ENCODE data around the gene EML3. TPM values are rescaled to one million over a fixed set of nuclear protein-coding genes. Genes with fewer than 3 reads are reported as not detected.

The EML3 gene
- polyA plus RNA-seq, 2 of the 4 experiments (the other 2 are of a cell fraction) = 15.2 to 27.2 TPM

DNA sequence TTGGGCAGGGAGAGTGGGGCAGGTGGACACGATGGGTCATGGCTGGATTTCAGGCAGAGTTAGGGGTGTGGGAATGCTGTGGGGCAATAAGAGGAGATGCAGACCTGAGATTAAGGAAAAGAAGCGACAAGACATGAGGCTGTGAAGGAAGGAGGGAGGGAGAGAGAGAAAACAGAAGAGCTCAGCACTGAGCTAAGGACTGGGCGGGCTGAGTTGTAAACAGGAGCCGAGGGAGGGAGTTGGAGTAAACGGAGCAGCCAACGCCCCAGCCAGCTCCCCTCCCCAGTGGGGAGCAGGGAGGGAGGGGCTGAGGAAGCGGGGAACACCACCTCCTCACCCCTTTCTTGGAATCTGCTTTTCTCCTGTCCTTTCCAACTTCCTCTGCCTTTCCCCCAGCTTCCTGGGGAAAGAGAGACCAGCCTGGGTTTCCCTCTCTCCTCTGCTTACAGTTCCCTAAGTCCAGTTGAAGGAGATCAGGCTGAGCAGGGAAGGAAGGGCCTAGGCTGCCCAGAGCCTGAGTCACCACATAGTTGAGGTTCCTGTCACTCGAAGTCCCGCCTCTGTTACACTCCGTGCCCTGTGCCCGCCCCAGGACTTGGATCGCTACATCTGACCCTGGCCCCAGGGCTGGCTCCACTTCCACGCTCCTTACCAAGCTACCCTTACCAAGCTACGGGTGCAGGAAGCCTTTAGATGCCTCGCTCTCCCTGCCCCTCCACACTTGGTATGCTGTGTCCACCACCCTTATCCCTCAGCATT is 59.3 kb downstream of the EML3 start (continued):
- TF ChIP-seq, protein P1, sequence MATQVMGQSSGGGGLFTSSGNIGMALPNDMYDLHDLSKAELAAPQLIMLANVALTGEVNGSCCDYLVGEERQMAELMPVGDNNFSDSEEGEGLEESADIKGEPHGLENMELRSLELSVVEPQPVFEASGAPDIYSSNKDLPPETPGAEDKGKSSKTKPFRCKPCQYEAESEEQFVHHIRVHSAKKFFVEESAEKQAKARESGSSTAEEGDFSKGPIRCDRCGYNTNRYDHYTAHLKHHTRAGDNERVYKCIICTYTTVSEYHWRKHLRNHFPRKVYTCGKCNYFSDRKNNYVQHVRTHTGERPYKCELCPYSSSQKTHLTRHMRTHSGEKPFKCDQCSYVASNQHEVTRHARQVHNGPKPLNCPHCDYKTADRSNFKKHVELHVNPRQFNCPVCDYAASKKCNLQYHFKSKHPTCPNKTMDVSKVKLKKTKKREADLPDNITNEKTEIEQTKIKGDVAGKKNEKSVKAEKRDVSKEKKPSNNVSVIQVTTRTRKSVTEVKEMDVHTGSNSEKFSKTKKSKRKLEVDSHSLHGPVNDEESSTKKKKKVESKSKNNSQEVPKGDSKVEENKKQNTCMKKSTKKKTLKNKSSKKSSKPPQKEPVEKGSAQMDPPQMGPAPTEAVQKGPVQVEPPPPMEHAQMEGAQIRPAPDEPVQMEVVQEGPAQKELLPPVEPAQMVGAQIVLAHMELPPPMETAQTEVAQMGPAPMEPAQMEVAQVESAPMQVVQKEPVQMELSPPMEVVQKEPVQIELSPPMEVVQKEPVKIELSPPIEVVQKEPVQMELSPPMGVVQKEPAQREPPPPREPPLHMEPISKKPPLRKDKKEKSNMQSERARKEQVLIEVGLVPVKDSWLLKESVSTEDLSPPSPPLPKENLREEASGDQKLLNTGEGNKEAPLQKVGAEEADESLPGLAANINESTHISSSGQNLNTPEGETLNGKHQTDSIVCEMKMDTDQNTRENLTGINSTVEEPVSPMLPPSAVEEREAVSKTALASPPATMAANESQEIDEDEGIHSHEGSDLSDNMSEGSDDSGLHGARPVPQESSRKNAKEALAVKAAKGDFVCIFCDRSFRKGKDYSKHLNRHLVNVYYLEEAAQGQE (IDR thresholded peaks at IDR 0.05) = no peak
- TF ChIP-seq FOSL2 (IDR thresholded peaks at IDR 0.05) = no peak; the same call in none of the 2 replicates
- TF ChIP-seq FOSL2 (CRISPR knock-in tag; IDR thresholded peaks at IDR 0.05) = peak; percentile 86
- TF ChIP-seq TFCP2L1 (CRISPR knock-in tag; IDR thresholded peaks at IDR 0.05) = no peak
- TF ChIP-seq, protein P2, sequence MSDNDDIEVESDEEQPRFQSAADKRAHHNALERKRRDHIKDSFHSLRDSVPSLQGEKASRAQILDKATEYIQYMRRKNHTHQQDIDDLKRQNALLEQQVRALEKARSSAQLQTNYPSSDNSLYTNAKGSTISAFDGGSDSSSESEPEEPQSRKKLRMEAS (IDR thresholded peaks at IDR 0.05) = peak; percentile 79; the same call in 1 of the 2 replicates
- 0 out of 2 replicates have a peak, but pooled peaks have one; percentile 35 for TF ChIP-seq MAZ (IDR thresholded peaks at IDR 0.05; ENCODE audit: borderline replicate concordance, low read depth, low read length)
- no peak for TF ChIP-seq RNF2 (IDR thresholded peaks at IDR 0.05; ENCODE audit: borderline replicate concordance, low read depth)

DNA sequence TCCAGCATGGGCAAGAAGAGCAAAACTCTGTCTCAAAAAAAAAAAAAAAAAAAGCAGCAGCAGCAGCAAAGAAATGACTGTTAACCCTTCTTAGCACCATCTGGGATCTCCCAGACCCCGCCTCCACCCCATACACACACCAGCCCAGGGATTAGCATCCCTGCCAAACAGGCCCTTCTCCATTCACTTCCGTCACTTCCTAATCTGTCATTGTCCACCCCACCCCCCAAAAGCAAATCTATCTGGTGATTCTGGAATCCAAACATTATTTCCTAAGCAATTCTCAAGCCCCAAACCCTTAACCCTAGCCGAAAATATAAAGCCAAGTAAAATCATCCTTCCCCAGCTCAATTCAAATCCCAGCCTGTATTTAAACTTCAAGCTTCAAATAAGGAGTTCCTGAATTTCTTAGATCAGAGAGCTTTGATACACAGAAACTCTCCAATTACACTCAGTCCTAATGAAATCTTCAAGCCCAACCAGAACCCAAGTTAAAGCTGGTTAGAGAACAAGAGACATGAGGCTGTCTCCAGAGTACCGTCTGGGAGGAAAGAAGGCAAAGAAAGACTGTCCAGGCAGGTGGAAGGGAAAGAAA is 60.0 kb downstream of the EML3 start:
- Histone ChIP-seq H3K4me2 (peak overlapping the region; percentile 86), H3K9me3 (no peaks in the 10 kb centered on the region), H3K4me3 (peak overlapping the region; percentile 9; the same call in 1 of the 3 replicates), H3K27ac (peak overlapping the region; percentile 90 to 94), H3K4me1 (peaks cover 83% of the 10 kb centered on the region)
- no peak for FAIRE-seq
- 35% methylated on average over 4 of the region's 4 CpGs for WGBS (ENCODE audit: missing lambda C conversion rate)
- TF ChIP-seq, protein P3, sequence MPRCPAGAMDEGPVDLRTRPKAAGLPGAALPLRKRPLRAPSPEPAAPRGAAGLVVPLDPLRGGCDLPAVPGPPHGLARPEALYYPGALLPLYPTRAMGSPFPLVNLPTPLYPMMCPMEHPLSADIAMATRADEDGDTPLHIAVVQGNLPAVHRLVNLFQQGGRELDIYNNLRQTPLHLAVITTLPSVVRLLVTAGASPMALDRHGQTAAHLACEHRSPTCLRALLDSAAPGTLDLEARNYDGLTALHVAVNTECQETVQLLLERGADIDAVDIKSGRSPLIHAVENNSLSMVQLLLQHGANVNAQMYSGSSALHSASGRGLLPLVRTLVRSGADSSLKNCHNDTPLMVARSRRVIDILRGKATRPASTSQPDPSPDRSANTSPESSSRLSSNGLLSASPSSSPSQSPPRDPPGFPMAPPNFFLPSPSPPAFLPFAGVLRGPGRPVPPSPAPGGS (IDR thresholded peaks at IDR 0.05) = no peak
- TF ChIP-seq ZSCAN20 (CRISPR knock-in tag; IDR thresholded peaks at IDR 0.05) (no peak), CEBPB (IDR thresholded peaks at IDR 0.05) (no peak), RARB (CRISPR knock-in tag; IDR thresholded peaks at IDR 0.05) (no peak), PHF8 (IDR thresholded peaks at IDR 0.05; ENCODE audit: borderline replicate concordance, low read depth) (no peak), SMC3 (IDR thresholded peaks at IDR 0.05) (no peak), FOSB (CRISPR knock-in tag; IDR thresholded peaks at IDR 0.05) (no peak), MYC (IDR thresholded peaks at IDR 0.05; ENCODE audit: borderline replicate concordance, low read length) (no peak), SREBF2 (IDR thresholded peaks at IDR 0.05) (no peak), BHLHE40 (IDR thresholded peaks at IDR 0.05; ENCODE audit: low read depth, low read length) (no peak), JUN (IDR thresholded peaks at IDR 0.05) (no peak), HOXB5 (CRISPR knock-in tag; IDR thresholded peaks at IDR 0.05) (no peak)
- TF ChIP-seq, protein P2 (IDR thresholded peaks at IDR 0.05) = no peak
- DNase-seq (ENCODE audit: low read depth in 1 of 2, low spot score in 1 of 2) = no peak
- POLR2A ChIA-PET = interaction anchor here (1.2 to 4.1 kb wide), 6 partner anchors 9 to 201 kb away, joined by 4 to 31 read pairs (median 6); partner anchors contain the start of genes EEF1G, TUT1 and ZBTB3
- ATAC-seq = no peak
- CTCF ChIA-PET = interaction anchor here (0.8 to 12.6 kb wide), 13 partner anchors 8 to 185 kb away, joined by 3 to 296 read pairs (median 4); partner anchors contain the start of genes AHNAK and SCGB1A1

Small RNA genes within 50 kb of the gene (small RNA-seq; reads per million reads assigned to genes)
- gene AP001458.1 (0 reads per million in 6 experiments), gene EEF1G (0 reads per million in 6 experiments), gene MIR6747 (0 to 1.4 (median 0) reads per million in 6 experiments)

Other genes starting within 250 kb of the EML3 start
- gene SCGB1A1, start 193.7 kb downstream of the EML3 start, polyA plus RNA-seq (2011; rRNA removed) = 0.47 TPM in 1 of 2 replicates, not detected in the other
- not detected in 3 replicates for gene SCGB1A1, start 193.7 kb downstream of the EML3 start, polyA plus RNA-seq (2017; fragmentation: RNase III; extraction: RNeasy Plus Mini Kit Qiagen cat#74134 plus additional on column Dnase treatment)
- gene AHNAK, start 66.0 kb downstream of the EML3 start, polyA plus RNA-seq (2011; rRNA removed) = 82.0 and 98.0 TPM in 2 replicates
- 41.5 to 62.9 TPM (median 43.3 TPM) in 3 replicates for gene AHNAK, start 66.0 kb downstream of the EML3 start, polyA plus RNA-seq (2017; fragmentation: RNase III; extraction: RNeasy Plus Mini Kit Qiagen cat#74134 plus additional on column Dnase treatment)
- 1,728 and 1,795 TPM in 2 replicates for gene EEF1G, start 38.9 kb downstream of the EML3 start, polyA plus RNA-seq (2011; rRNA removed)
- gene EEF1G, start 38.9 kb downstream of the EML3 start, polyA plus RNA-seq (2017; fragmentation: RNase III; extraction: RNeasy Plus Mini Kit Qiagen cat#74134 plus additional on column Dnase treatment) = 1,570 to 1,588 TPM (median 1,580 TPM) in 3 replicates
- 12.9 and 15.5 TPM in 2 replicates for gene TUT1, start 21.3 kb downstream of the EML3 start, polyA plus RNA-seq (2011; rRNA removed)
- gene TUT1, start 21.3 kb downstream of the EML3 start, polyA plus RNA-seq (2017; fragmentation: RNase III; extraction: RNeasy Plus Mini Kit Qiagen cat#74134 plus additional on column Dnase treatment) = 9.9 to 11.7 TPM (median 11.1 TPM) in 3 replicates
- 21.8 and 44.3 TPM in 2 replicates for gene MTA2, start 10.9 kb downstream of the EML3 start, polyA plus RNA-seq (2011; rRNA removed)
- 79.3 to 85.0 TPM (median 84.5 TPM) in 3 replicates for gene MTA2, start 10.9 kb downstream of the EML3 start, polyA plus RNA-seq (2017; fragmentation: RNase III; extraction: RNeasy Plus Mini Kit Qiagen cat#74134 plus additional on column Dnase treatment)
- 0.92 and 1.6 TPM in 2 replicates for gene ROM1, start 482 bp upstream of the EML3 start, polyA plus RNA-seq (2011; rRNA removed)
- gene ROM1, start 482 bp upstream of the EML3 start, polyA plus RNA-seq (2017; fragmentation: RNase III; extraction: RNeasy Plus Mini Kit Qiagen cat#74134 plus additional on column Dnase treatment) = 2.8 to 3.7 TPM (median 3.2 TPM) in 3 replicates
- gene B3GAT3, start 9.2 kb upstream of the EML3 start, polyA plus RNA-seq (2011; rRNA removed) = 19.0 and 20.5 TPM in 2 replicates
- 38.1 to 41.0 TPM (median 40.9 TPM) in 3 replicates for gene B3GAT3, start 9.2 kb upstream of the EML3 start, polyA plus RNA-seq (2017; fragmentation: RNase III; extraction: RNeasy Plus Mini Kit Qiagen cat#74134 plus additional on column Dnase treatment)
- 215 and 308 TPM in 2 replicates for gene GANAB, start 33.8 kb upstream of the EML3 start, polyA plus RNA-seq (2011; rRNA removed)
- 206 to 220 TPM (median 214 TPM) in 3 replicates for gene GANAB, start 33.8 kb upstream of the EML3 start, polyA plus RNA-seq (2017; fragmentation: RNase III; extraction: RNeasy Plus Mini Kit Qiagen cat#74134 plus additional on column Dnase treatment)
- 9.7 and 12.3 TPM in 2 replicates for gene INTS5, start 40.5 kb upstream of the EML3 start, polyA plus RNA-seq (2011; rRNA removed)
- 11.2 to 11.8 TPM (median 11.3 TPM) in 3 replicates for gene INTS5, start 40.5 kb upstream of the EML3 start, polyA plus RNA-seq (2017; fragmentation: RNase III; extraction: RNeasy Plus Mini Kit Qiagen cat#74134 plus additional on column Dnase treatment)
- gene C11orf98, start 52.4 kb upstream of the EML3 start, polyA plus RNA-seq (2011; rRNA removed) = 89.1 and 91.7 TPM in 2 replicates
- 128 to 161 TPM (median 140 TPM) in 3 replicates for gene C11orf98, start 52.4 kb upstream of the EML3 start, polyA plus RNA-seq (2017; fragmentation: RNase III; extraction: RNeasy Plus Mini Kit Qiagen cat#74134 plus additional on column Dnase treatment)
- gene CSKMT, start 52.5 kb upstream of the EML3 start, polyA plus RNA-seq (2011; rRNA removed) = 5.4 and 5.7 TPM in 2 replicates
- gene CSKMT, start 52.5 kb upstream of the EML3 start, polyA plus RNA-seq (2017; fragmentation: RNase III; extraction: RNeasy Plus Mini Kit Qiagen cat#74134 plus additional on column Dnase treatment) = 12.9 to 18.2 TPM (median 14.3 TPM) in 3 replicates
- gene UQCC3, start 58.9 kb upstream of the EML3 start, polyA plus RNA-seq (2011; rRNA removed) = 13.9 and 20.2 TPM in 2 replicates
- gene UQCC3, start 58.9 kb upstream of the EML3 start, polyA plus RNA-seq (2017; fragmentation: RNase III; extraction: RNeasy Plus Mini Kit Qiagen cat#74134 plus additional on column Dnase treatment) = 27.8 to 31.1 TPM (median 28.7 TPM) in 3 replicates
- 4.1 and 5.3 TPM in 2 replicates for gene LBHD1, start 59.5 kb upstream of the EML3 start, polyA plus RNA-seq (2011; rRNA removed)
- 4.9 to 8.3 TPM (median 6.8 TPM) in 3 replicates for gene LBHD1, start 59.5 kb upstream of the EML3 start, polyA plus RNA-seq (2017; fragmentation: RNase III; extraction: RNeasy Plus Mini Kit Qiagen cat#74134 plus additional on column Dnase treatment)
- 56.8 and 120 TPM in 2 replicates for gene UBXN1, start 66.3 kb upstream of the EML3 start, polyA plus RNA-seq (2011; rRNA removed)
- 110 to 117 TPM (median 117 TPM) in 3 replicates for gene UBXN1, start 66.3 kb upstream of the EML3 start, polyA plus RNA-seq (2017; fragmentation: RNase III; extraction: RNeasy Plus Mini Kit Qiagen cat#74134 plus additional on column Dnase treatment)
- gene LRRN4CL, start 76.8 kb upstream of the EML3 start, polyA plus RNA-seq (2011; rRNA removed) = 0.03 and 0.04 TPM in 2 replicates
- gene LRRN4CL, start 76.8 kb upstream of the EML3 start, polyA plus RNA-seq (2017; fragmentation: RNase III; extraction: RNeasy Plus Mini Kit Qiagen cat#74134 plus additional on column Dnase treatment) = 0.03 to 0.08 TPM (median 0.08 TPM) in 3 replicates
- gene BSCL2, start 94.6 kb upstream of the EML3 start, polyA plus RNA-seq (2011; rRNA removed) = 63.9 and 101 TPM in 2 replicates
- 63.0 to 72.4 TPM (median 64.5 TPM) in 3 replicates for gene BSCL2, start 94.6 kb upstream of the EML3 start, polyA plus RNA-seq (2017; fragmentation: RNase III; extraction: RNeasy Plus Mini Kit Qiagen cat#74134 plus additional on column Dnase treatment)
- not detected in 2 replicates for gene GNG3, start 94.9 kb upstream of the EML3 start, polyA plus RNA-seq (2011; rRNA removed)
- gene GNG3, start 94.9 kb upstream of the EML3 start, polyA plus RNA-seq (2017; fragmentation: RNase III; extraction: RNeasy Plus Mini Kit Qiagen cat#74134 plus additional on column Dnase treatment) = 0.15 TPM in 1 of 3 replicates, not detected in the others
- gene HNRNPUL2, start 114.7 kb upstream of the EML3 start, polyA plus RNA-seq (2011; rRNA removed) = 31.4 and 31.6 TPM in 2 replicates
- 71.3 to 79.5 TPM (median 74.4 TPM) in 3 replicates for gene HNRNPUL2, start 114.7 kb upstream of the EML3 start, polyA plus RNA-seq (2017; fragmentation: RNase III; extraction: RNeasy Plus Mini Kit Qiagen cat#74134 plus additional on column Dnase treatment)
- 42.6 and 44.0 TPM in 2 replicates for gene TTC9C, start 115.7 kb upstream of the EML3 start, polyA plus RNA-seq (2011; rRNA removed)
- gene TTC9C, start 115.7 kb upstream of the EML3 start, polyA plus RNA-seq (2017; fragmentation: RNase III; extraction: RNeasy Plus Mini Kit Qiagen cat#74134 plus additional on column Dnase treatment) = 32.6 to 34.1 TPM (median 33.5 TPM) in 3 replicates
- gene ZBTB3, start 141.4 kb upstream of the EML3 start, polyA plus RNA-seq (2011; rRNA removed) = 3.0 and 3.1 TPM in 2 replicates
- gene ZBTB3, start 141.4 kb upstream of the EML3 start, polyA plus RNA-seq (2017; fragmentation: RNase III; extraction: RNeasy Plus Mini Kit Qiagen cat#74134 plus additional on column Dnase treatment) = 1.4 to 2.2 TPM (median 2.0 TPM) in 3 replicates
- gene POLR2G, start 148.8 kb upstream of the EML3 start, polyA plus RNA-seq (2011; rRNA removed) = 308 and 324 TPM in 2 replicates
- gene POLR2G, start 148.8 kb upstream of the EML3 start, polyA plus RNA-seq (2017; fragmentation: RNase III; extraction: RNeasy Plus Mini Kit Qiagen cat#74134 plus additional on column Dnase treatment) = 186 to 199 TPM (median 188 TPM) in 3 replicates
- 14.0 and 17.5 TPM in 2 replicates for gene TAF6L, start 158.6 kb upstream of the EML3 start, polyA plus RNA-seq (2011; rRNA removed)
- 20.8 to 23.5 TPM (median 22.7 TPM) in 3 replicates for gene TAF6L, start 158.6 kb upstream of the EML3 start, polyA plus RNA-seq (2017; fragmentation: RNase III; extraction: RNeasy Plus Mini Kit Qiagen cat#74134 plus additional on column Dnase treatment)
- gene TMEM179B, start 174.6 kb upstream of the EML3 start, polyA plus RNA-seq (2011; rRNA removed) = 64.7 and 105 TPM in 2 replicates
- gene TMEM179B, start 174.6 kb upstream of the EML3 start, polyA plus RNA-seq (2017; fragmentation: RNase III; extraction: RNeasy Plus Mini Kit Qiagen cat#74134 plus additional on column Dnase treatment) = 57.6 to 64.4 TPM (median 62.8 TPM) in 3 replicates
- 20.6 and 26.5 TPM in 2 replicates for gene TMEM223, start 179.2 kb upstream of the EML3 start, polyA plus RNA-seq (2011; rRNA removed)
- gene TMEM223, start 179.2 kb upstream of the EML3 start, polyA plus RNA-seq (2017; fragmentation: RNase III; extraction: RNeasy Plus Mini Kit Qiagen cat#74134 plus additional on column Dnase treatment) = 20.1 to 24.3 TPM (median 23.5 TPM) in 3 replicates
- gene NXF1, start 192.7 kb upstream of the EML3 start, polyA plus RNA-seq (2011; rRNA removed) = 35.5 and 50.7 TPM in 2 replicates
- gene NXF1, start 192.7 kb upstream of the EML3 start, polyA plus RNA-seq (2017; fragmentation: RNase III; extraction: RNeasy Plus Mini Kit Qiagen cat#74134 plus additional on column Dnase treatment) = 46.6 to 47.7 TPM (median 46.9 TPM) in 3 replicates
- 30.3 and 32.3 TPM in 2 replicates for gene STX5, start 219.3 kb upstream of the EML3 start, polyA plus RNA-seq (2011; rRNA removed)
- 16.8 to 21.0 TPM (median 19.5 TPM) in 3 replicates for gene STX5, start 219.3 kb upstream of the EML3 start, polyA plus RNA-seq (2017; fragmentation: RNase III; extraction: RNeasy Plus Mini Kit Qiagen cat#74134 plus additional on column Dnase treatment)
- gene TEX54, start 220.1 kb upstream of the EML3 start, polyA plus RNA-seq (2011; rRNA removed) = not detected in 2 replicates
- not detected in 3 replicates for gene TEX54, start 220.1 kb upstream of the EML3 start, polyA plus RNA-seq (2017; fragmentation: RNase III; extraction: RNeasy Plus Mini Kit Qiagen cat#74134 plus additional on column Dnase treatment)
- 47.6 and 52.9 TPM in 2 replicates for gene WDR74, start 226.8 kb upstream of the EML3 start, polyA plus RNA-seq (2011; rRNA removed)
- gene WDR74, start 226.8 kb upstream of the EML3 start, polyA plus RNA-seq (2017; fragmentation: RNase III; extraction: RNeasy Plus Mini Kit Qiagen cat#74134 plus additional on column Dnase treatment) = 88.9 to 100 TPM (median 90.6 TPM) in 3 replicates

Measured in A549 (cell line).